ENCODE results near the gene FCGR2B. TPM values are rescaled to one million over a fixed set of nuclear protein-coding genes. Genes with fewer than 3 reads are reported as not detected.

Gene FCGR2B
- polyA plus RNA-seq, 1 experiment: not detected

DNA sequence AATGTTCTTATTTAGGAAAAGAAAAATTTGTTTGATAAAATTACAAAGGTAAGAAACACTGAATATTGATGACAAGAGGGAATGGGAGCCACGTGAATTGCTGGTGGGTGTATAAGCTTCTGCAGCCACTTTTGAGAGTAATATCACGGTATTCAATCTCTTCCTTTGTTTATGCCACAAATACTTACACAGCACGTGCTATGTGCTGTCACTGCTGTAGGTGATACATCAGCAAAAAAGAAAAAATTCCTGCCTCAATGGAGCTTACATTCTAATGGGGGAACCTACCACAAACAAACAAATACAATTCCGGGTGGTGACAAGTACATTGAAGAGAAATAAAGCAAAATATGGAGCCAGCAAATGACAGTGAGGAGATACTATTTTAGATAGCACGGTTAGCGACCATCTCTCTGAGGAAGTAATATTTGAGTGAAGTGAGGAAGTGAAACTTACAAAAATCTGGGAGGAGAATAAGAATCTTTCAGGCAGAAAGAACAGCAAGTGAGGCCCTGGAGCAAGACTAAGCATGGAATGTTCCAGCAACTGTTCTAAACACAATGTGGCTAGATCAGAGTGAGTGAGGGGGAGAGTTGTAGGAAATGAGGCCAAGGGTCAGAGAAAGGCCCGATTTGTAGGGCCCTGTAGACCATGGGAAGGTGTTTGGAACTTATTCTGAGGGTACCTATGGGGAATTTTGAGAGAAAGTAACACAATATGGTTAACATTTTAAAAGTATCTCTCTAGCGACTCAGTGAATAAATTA is 55.8 kb downstream of the FCGR2B start:
- no peak overlapping the region for H3K4me3 ChIP-seq (ENCODE audit: low read depth, low read length)
- H3K27ac ChIP-seq (ENCODE audit: low read depth, low read length): no peak overlapping the region
- POLR2A ChIA-PET: no interaction called here
- DNase-seq (ENCODE audit: low read depth, low spot score): no peak
- H3K9me3 ChIP-seq (ENCODE audit: control insufficient read depth, insufficient read depth, low read length): no peaks in the 10 kb centered on the region
- CTCF ChIA-PET: no interaction called here
- TF ChIP-seq, protein P1, sequence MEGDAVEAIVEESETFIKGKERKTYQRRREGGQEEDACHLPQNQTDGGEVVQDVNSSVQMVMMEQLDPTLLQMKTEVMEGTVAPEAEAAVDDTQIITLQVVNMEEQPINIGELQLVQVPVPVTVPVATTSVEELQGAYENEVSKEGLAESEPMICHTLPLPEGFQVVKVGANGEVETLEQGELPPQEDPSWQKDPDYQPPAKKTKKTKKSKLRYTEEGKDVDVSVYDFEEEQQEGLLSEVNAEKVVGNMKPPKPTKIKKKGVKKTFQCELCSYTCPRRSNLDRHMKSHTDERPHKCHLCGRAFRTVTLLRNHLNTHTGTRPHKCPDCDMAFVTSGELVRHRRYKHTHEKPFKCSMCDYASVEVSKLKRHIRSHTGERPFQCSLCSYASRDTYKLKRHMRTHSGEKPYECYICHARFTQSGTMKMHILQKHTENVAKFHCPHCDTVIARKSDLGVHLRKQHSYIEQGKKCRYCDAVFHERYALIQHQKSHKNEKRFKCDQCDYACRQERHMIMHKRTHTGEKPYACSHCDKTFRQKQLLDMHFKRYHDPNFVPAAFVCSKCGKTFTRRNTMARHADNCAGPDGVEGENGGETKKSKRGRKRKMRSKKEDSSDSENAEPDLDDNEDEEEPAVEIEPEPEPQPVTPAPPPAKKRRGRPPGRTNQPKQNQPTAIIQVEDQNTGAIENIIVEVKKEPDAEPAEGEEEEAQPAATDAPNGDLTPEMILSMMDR (IDR thresholded peaks at IDR 0.05; ENCODE audit: low read depth, low read length): no peak
- H3K27me3 ChIP-seq (ENCODE audit: control insufficient read depth, insufficient read depth, low read length): no peaks in the 10 kb centered on the region

- CTCF ChIA-PET: no interaction called here
- H3K27ac ChIP-seq (ENCODE audit: low read depth, low read length): no peak overlapping the region
These were observed 56.3 kb downstream of the FCGR2B start for GRCh38 chr1:161719325-161719611.

GRCh38 chr1:161720422-161720821 is 57.5 kb downstream of the FCGR2B start:
- no peak overlapping the region for H3K27ac ChIP-seq (ENCODE audit: low read depth, low read length)
- H3K4me3 ChIP-seq (ENCODE audit: low read depth, low read length): no peak overlapping the region
- H3K9me3 ChIP-seq (ENCODE audit: control insufficient read depth, insufficient read depth, low read length): no peaks in the 10 kb centered on the region
- TF ChIP-seq, protein P1 (IDR thresholded peaks at IDR 0.05; ENCODE audit: low read depth, low read length): no peak
- H3K27me3 ChIP-seq (ENCODE audit: control insufficient read depth, insufficient read depth, low read length): no peaks in the 10 kb centered on the region
- POLR2A ChIA-PET: no interaction called here
- CTCF ChIA-PET: interaction anchor here (1.5 kb wide), 1 partner anchor 19 kb away, joined by 4 read pairs; no protein-coding TSS in a partner anchor
- DNase-seq (ENCODE audit: low read depth, low spot score): no peak

More at GRCh38 chr1:161719325-161719611, 56.3 kb downstream of the FCGR2B start:
- POLR2A ChIA-PET: no interaction called here
- no peaks in the 10 kb centered on the region for H3K9me3 ChIP-seq (ENCODE audit: control insufficient read depth, insufficient read depth, low read length)
- TF ChIP-seq, protein P1 (IDR thresholded peaks at IDR 0.05; ENCODE audit: low read depth, low read length): no peak
- H3K4me3 ChIP-seq (ENCODE audit: low read depth, low read length): no peak overlapping the region
- no peak for DNase-seq (ENCODE audit: low read depth, low spot score)
- H3K27me3 ChIP-seq (ENCODE audit: control insufficient read depth, insufficient read depth, low read length): no peaks in the 10 kb centered on the region

GRCh38 chr1:161720956-161721737 is 58.2 kb downstream of the FCGR2B start, which contains the start of gene FCRLB:
FCRLB (plus strand) TSS chr1:161721544; CDS start chr1:161722673, 1,129 bp downstream.
- no peak within 1 kb of the TSS for H3K4me3 ChIP-seq (ENCODE audit: low read depth, low read length)
- H3K27me3 ChIP-seq (ENCODE audit: control insufficient read depth, insufficient read depth, low read length): no peaks in the 10 kb centered on the region
- CTCF ChIA-PET: interaction anchor here (0.9 to 1.5 kb wide), 3 partner anchors 17 to 20 kb away, joined by 3 to 4 read pairs (median 3); no protein-coding TSS in a partner anchor
- DNase-seq (ENCODE audit: low read depth, low spot score): no peak
- TF ChIP-seq, protein P1 (IDR thresholded peaks at IDR 0.05; ENCODE audit: low read depth, low read length): no peak
- no peaks in the 10 kb centered on the region for H3K9me3 ChIP-seq (ENCODE audit: control insufficient read depth, insufficient read depth, low read length)
- POLR2A ChIA-PET: no interaction called here
- H3K27ac ChIP-seq (ENCODE audit: low read depth, low read length): no peak within 1 kb of the TSS
